ENCODE results near the gene STX8. TPM values are rescaled to one million over a fixed set of nuclear protein-coding genes. Genes with fewer than 3 reads are reported as not detected.
"Not testable (repeated sequence)": the region's sequence is repeated elsewhere in the genome, so short reads cannot be mapped to it uniquely, and the experiment has no call there.

The STX8 gene
- 75.3 and 78.9 TPM in 2 replicates for total RNA-seq (2012; rRNA removed)

GRCh38 chr17:9575381-9576101 is at the start of gene STX8:
Gene STX8, minus strand, starts transcription at chr17:9575820. Its CDS starts 12 bp downstream, at chr17:9575808.
- H3K9ac ChIP-seq (ENCODE audit: low read depth, low read length) = peak within 1 kb of the TSS; percentile 87
- no peaks in the 10 kb centered on the region for H3K27me3 ChIP-seq (ENCODE audit: control insufficient read depth, insufficient read depth, low read length)
- peak within 1 kb of the TSS; percentile 94 for H3K4me2 ChIP-seq (ENCODE audit: low read length)
- no peaks in the 10 kb centered on the region for H3K36me3 ChIP-seq (ENCODE audit: insufficient read depth, low read length)
- H3K4me1 ChIP-seq (ENCODE audit: control insufficient read depth, insufficient read depth, low read length) = peaks cover 6% of the 10 kb centered on the region
- H3K9me3 ChIP-seq (replicated peaks; ENCODE audit: low read length) = no peaks in the 10 kb centered on the region
- peak within 1 kb of the TSS; percentile 77 for H3K4me3 ChIP-seq (ENCODE audit: low read length)

GRCh38 chr17:9622961-9623360 is 47.3 kb upstream of the STX8 start:
- H3K4me2 ChIP-seq (ENCODE audit: low read length) = no peak overlapping the region
- no peak overlapping the region for H3K9ac ChIP-seq (ENCODE audit: low read depth, low read length)
- no peaks in the 10 kb centered on the region for H3K36me3 ChIP-seq (ENCODE audit: insufficient read depth, low read length)
- H3K4me1 ChIP-seq (ENCODE audit: control insufficient read depth, insufficient read depth, low read length) = no peaks in the 10 kb centered on the region
- no peaks in the 10 kb centered on the region for H3K27me3 ChIP-seq (ENCODE audit: control insufficient read depth, insufficient read depth, low read length)
- no peak overlapping the region for H3K4me3 ChIP-seq (ENCODE audit: low read length)
- no peaks in the 10 kb centered on the region for H3K9me3 ChIP-seq (replicated peaks; ENCODE audit: low read length)

- no peak overlapping the region for H3K4me2 ChIP-seq (ENCODE audit: low read length)
- no peaks in the 10 kb centered on the region for H3K27me3 ChIP-seq (ENCODE audit: control insufficient read depth, insufficient read depth, low read length)
- no peaks in the 10 kb centered on the region for H3K36me3 ChIP-seq (ENCODE audit: insufficient read depth, low read length)
- H3K4me3 ChIP-seq (ENCODE audit: low read length) = no peak overlapping the region
- no peak overlapping the region for H3K9ac ChIP-seq (ENCODE audit: low read depth, low read length)
- no peaks in the 10 kb centered on the region for H3K9me3 ChIP-seq (replicated peaks; ENCODE audit: low read length)
- H3K4me1 ChIP-seq (ENCODE audit: control insufficient read depth, insufficient read depth, low read length) = no peaks in the 10 kb centered on the region
These were observed 39.9 kb upstream of the STX8 start for GRCh38 chr17:9615486-9615885.

DNA sequence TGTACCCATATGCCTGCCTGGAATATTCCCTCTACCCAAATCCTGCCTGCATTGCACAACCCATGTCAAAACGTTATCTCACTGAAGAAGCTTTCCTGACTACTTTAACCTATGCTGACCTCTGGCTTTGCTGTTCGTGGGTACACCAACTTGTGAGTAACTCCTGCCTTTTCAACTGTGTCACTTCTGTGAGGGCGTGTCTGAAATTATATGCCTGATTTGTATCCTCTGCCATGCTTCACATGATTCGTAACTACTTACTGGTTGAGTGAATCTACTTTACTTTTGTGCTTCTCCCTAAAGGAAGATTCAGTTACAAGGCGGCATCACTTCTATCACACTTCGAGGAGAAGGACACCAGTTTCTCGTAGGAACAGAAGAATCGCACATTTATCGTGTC is 36.4 kb upstream of the STX8 start:
- H3K9ac ChIP-seq (ENCODE audit: low read depth, low read length) = no peak overlapping the region
- no peak overlapping the region for H3K4me3 ChIP-seq (ENCODE audit: low read length)
- H3K9me3 ChIP-seq (replicated peaks; ENCODE audit: low read length) = no peaks in the 10 kb centered on the region
- no peaks in the 10 kb centered on the region for H3K36me3 ChIP-seq (ENCODE audit: insufficient read depth, low read length)
- H3K27me3 ChIP-seq (ENCODE audit: control insufficient read depth, insufficient read depth, low read length) = no peaks in the 10 kb centered on the region
- H3K4me2 ChIP-seq (ENCODE audit: low read length) = no peak overlapping the region
- no peaks in the 10 kb centered on the region for H3K4me1 ChIP-seq (ENCODE audit: control insufficient read depth, insufficient read depth, low read length)

- no peaks in the 10 kb centered on the region for H3K27me3 ChIP-seq (ENCODE audit: control insufficient read depth, insufficient read depth, low read length)
- H3K36me3 ChIP-seq (ENCODE audit: insufficient read depth, low read length) = no peaks in the 10 kb centered on the region
- no peak overlapping the region for H3K4me3 ChIP-seq (ENCODE audit: low read length)
- H3K4me2 ChIP-seq (ENCODE audit: low read length) = no peak overlapping the region
- no peak overlapping the region for H3K9ac ChIP-seq (ENCODE audit: low read depth, low read length)
- H3K4me1 ChIP-seq (ENCODE audit: control insufficient read depth, insufficient read depth, low read length) = no peaks in the 10 kb centered on the region
- H3K9me3 ChIP-seq (replicated peaks; ENCODE audit: low read length) = no peaks in the 10 kb centered on the region
These were observed 35.9 kb upstream of the STX8 start for GRCh38 chr17:9611557-9611956.

- not testable (repeated sequence) for H3K4me1 ChIP-seq (ENCODE audit: control insufficient read depth, insufficient read depth, low read length); H3K9ac ChIP-seq (ENCODE audit: low read depth, low read length); H3K27me3 ChIP-seq (ENCODE audit: control insufficient read depth, insufficient read depth, low read length); H3K9me3 ChIP-seq (replicated peaks; ENCODE audit: low read length); H3K36me3 ChIP-seq (ENCODE audit: insufficient read depth, low read length); H3K4me3 ChIP-seq (ENCODE audit: low read length); H3K4me2 ChIP-seq (ENCODE audit: low read length)
These were observed 31.4 kb upstream of the STX8 start for GRCh38 chr17:9607058-9607457.

GRCh38 chr17:9606453-9606852 is 30.8 kb upstream of the STX8 start:
- H3K4me2 ChIP-seq (ENCODE audit: low read length) = no peak overlapping the region

DNA sequence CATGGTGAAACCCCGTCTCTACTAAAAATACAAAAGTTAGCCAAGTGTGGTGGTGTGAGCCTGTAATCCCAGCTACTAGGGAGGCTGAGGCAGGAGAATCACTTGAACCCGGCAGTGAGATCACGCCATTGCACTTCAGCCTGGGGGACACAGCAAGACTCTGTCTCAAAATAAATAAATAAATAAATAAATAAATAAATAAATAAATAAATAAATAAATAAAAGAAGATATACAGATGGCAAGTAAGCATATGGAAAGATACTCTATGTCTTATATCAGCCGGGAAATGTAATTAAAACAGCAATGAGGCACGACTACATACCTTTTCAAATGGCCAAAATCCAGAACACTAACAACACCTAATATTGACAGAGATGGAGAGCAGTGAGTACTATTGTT is 29.0 kb upstream of the STX8 start:
- not testable (repeated sequence) for H3K9ac ChIP-seq (ENCODE audit: low read depth, low read length); H3K36me3 ChIP-seq (ENCODE audit: insufficient read depth, low read length); H3K27me3 ChIP-seq (ENCODE audit: control insufficient read depth, insufficient read depth, low read length); H3K4me2 ChIP-seq (ENCODE audit: low read length); H3K4me3 ChIP-seq (ENCODE audit: low read length); H3K9me3 ChIP-seq (replicated peaks; ENCODE audit: low read length); H3K4me1 ChIP-seq (ENCODE audit: control insufficient read depth, insufficient read depth, low read length)

More at GRCh38 chr17:9606453-9606852, 30.8 kb upstream of the STX8 start:
- H3K4me1 ChIP-seq (ENCODE audit: control insufficient read depth, insufficient read depth, low read length) = no peaks in the 10 kb centered on the region
- no peak overlapping the region for H3K4me3 ChIP-seq (ENCODE audit: low read length)
- H3K9me3 ChIP-seq (replicated peaks; ENCODE audit: low read length) = no peaks in the 10 kb centered on the region
- no peaks in the 10 kb centered on the region for H3K27me3 ChIP-seq (ENCODE audit: control insufficient read depth, insufficient read depth, low read length)
- no peak overlapping the region for H3K9ac ChIP-seq (ENCODE audit: low read depth, low read length)
- no peaks in the 10 kb centered on the region for H3K36me3 ChIP-seq (ENCODE audit: insufficient read depth, low read length)

DNA sequence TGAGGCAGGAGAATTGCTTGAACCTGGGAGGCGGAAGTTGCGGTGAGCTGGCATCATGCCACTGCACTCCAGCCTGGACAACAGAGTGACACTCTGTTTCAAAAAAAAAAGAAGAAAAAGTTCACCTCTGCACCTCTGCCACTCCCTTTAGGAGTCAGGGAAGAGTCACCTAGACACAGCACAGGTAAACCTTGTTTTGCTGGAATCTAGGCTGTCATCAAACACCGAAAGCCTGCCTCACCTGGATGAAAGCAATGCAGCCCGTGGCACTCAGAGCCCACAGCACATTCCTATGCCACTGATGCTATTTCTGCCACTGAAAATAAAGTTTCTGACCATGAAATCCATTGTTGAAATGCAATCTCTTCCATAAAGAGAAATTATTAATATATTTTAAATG is 23.0 kb upstream of the STX8 start:
- Histone ChIP-seq H3K36me3 (ENCODE audit: insufficient read depth, low read length) (no peaks in the 10 kb centered on the region), H3K4me3 (ENCODE audit: low read length) (no peak overlapping the region)

GRCh38 chr17:9597638-9598037 is 22.0 kb upstream of the STX8 start:
- H3K9ac ChIP-seq (ENCODE audit: low read depth, low read length); H3K4me3 ChIP-seq (ENCODE audit: low read length); H3K27me3 ChIP-seq (ENCODE audit: control insufficient read depth, insufficient read depth, low read length); H3K4me1 ChIP-seq (ENCODE audit: control insufficient read depth, insufficient read depth, low read length); H3K9me3 ChIP-seq (replicated peaks; ENCODE audit: low read length); H3K36me3 ChIP-seq (ENCODE audit: insufficient read depth, low read length); H3K4me2 ChIP-seq (ENCODE audit: low read length): not testable (repeated sequence)

More for the DNA sequence above, 23.0 kb upstream of the STX8 start:
- Histone ChIP-seq H3K4me1 (ENCODE audit: control insufficient read depth, insufficient read depth, low read length) (no peaks in the 10 kb centered on the region), H3K4me2 (ENCODE audit: low read length) (no peak overlapping the region), H3K9ac (ENCODE audit: low read depth, low read length) (no peak overlapping the region), H3K27me3 (ENCODE audit: control insufficient read depth, insufficient read depth, low read length) (no peaks in the 10 kb centered on the region), H3K9me3 (replicated peaks; ENCODE audit: low read length) (no peaks in the 10 kb centered on the region)

- H3K9me3 ChIP-seq (replicated peaks; ENCODE audit: low read length) = no peaks in the 10 kb centered on the region
- no peaks in the 10 kb centered on the region for H3K36me3 ChIP-seq (ENCODE audit: insufficient read depth, low read length)
- H3K4me2 ChIP-seq (ENCODE audit: low read length) = no peak overlapping the region
- H3K27me3 ChIP-seq (ENCODE audit: control insufficient read depth, insufficient read depth, low read length) = no peaks in the 10 kb centered on the region
- no peaks in the 10 kb centered on the region for H3K4me1 ChIP-seq (ENCODE audit: control insufficient read depth, insufficient read depth, low read length)
- H3K9ac ChIP-seq (ENCODE audit: low read depth, low read length) = no peak overlapping the region
- H3K4me3 ChIP-seq (ENCODE audit: low read length) = no peak overlapping the region
These were observed 18.4 kb upstream of the STX8 start for GRCh38 chr17:9594065-9594464.

- Histone ChIP-seq H3K9me3 (replicated peaks; ENCODE audit: low read length) (no peaks in the 10 kb centered on the region), H3K4me2 (ENCODE audit: low read length) (no peak overlapping the region), H3K4me1 (ENCODE audit: control insufficient read depth, insufficient read depth, low read length) (no peaks in the 10 kb centered on the region), H3K9ac (ENCODE audit: low read depth, low read length) (no peak overlapping the region), H3K36me3 (ENCODE audit: insufficient read depth, low read length) (no peaks in the 10 kb centered on the region), H3K27me3 (ENCODE audit: control insufficient read depth, insufficient read depth, low read length) (no peaks in the 10 kb centered on the region), H3K4me3 (ENCODE audit: low read length) (no peak overlapping the region)
These were observed 12.5 kb upstream of the STX8 start for GRCh38 chr17:9587969-9588656.

Measured in skeletal muscle satellite cell (primary cell).